Measurements from ENCODE around the gene MACROD2. TPM values are rescaled to one million over a fixed set of nuclear protein-coding genes. Genes with fewer than 3 reads are reported as not detected.

MACROD2 gene
- total RNA-seq, 1 donor from 2014 or later, result 78.2 TPM

- no peak for ATAC-seq
- TF ChIP-seq, protein P1, sequence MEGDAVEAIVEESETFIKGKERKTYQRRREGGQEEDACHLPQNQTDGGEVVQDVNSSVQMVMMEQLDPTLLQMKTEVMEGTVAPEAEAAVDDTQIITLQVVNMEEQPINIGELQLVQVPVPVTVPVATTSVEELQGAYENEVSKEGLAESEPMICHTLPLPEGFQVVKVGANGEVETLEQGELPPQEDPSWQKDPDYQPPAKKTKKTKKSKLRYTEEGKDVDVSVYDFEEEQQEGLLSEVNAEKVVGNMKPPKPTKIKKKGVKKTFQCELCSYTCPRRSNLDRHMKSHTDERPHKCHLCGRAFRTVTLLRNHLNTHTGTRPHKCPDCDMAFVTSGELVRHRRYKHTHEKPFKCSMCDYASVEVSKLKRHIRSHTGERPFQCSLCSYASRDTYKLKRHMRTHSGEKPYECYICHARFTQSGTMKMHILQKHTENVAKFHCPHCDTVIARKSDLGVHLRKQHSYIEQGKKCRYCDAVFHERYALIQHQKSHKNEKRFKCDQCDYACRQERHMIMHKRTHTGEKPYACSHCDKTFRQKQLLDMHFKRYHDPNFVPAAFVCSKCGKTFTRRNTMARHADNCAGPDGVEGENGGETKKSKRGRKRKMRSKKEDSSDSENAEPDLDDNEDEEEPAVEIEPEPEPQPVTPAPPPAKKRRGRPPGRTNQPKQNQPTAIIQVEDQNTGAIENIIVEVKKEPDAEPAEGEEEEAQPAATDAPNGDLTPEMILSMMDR (IDR thresholded peaks at IDR 0.05), result no peak
- peaks cover 5% of the 10 kb centered on the region for H3K4me1 ChIP-seq
These were observed 782.8 kb downstream of the MACROD2 start for GRCh38 chr20:14778096-14778495.

DNA sequence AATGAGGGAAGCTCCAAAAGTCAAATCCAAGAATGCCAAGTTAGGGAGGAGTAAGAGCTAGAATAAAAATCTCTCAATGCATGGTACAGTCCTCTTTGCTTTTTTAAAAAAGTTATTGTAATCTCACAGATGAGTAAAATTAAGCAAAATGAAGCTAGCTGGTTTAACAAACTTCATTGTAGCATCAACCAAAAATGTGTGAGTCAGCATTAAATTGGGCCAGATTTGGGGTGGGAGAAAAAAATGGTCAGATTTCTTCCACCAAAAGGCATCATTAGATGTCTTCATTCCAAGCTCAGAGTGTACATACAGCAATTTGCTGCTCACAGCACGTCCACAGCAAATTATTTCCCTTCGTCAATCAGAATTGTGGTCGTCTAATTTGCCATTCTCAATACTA is 783.6 kb downstream of the MACROD2 start:
- no peak overlapping the region for H3K27ac ChIP-seq
- DNase-seq (no peak), ATAC-seq (no peak)
- intact Hi-C loops (cut with DNase I), result no loop called here
- no peak overlapping the region for H3K4me3 ChIP-seq
- TF ChIP-seq, protein P1 (IDR thresholded peaks at IDR 0.05), result no peak
- H3K9me3 ChIP-seq, result no peaks in the 10 kb centered on the region
- peaks cover 5% of the 10 kb centered on the region for H3K4me1 ChIP-seq
- no peaks in the 10 kb centered on the region for H3K36me3 ChIP-seq
- H3K27me3 ChIP-seq, result no peaks in the 10 kb centered on the region

More at GRCh38 chr20:14778096-14778495, 782.8 kb downstream of the MACROD2 start:
- Histone ChIP-seq H3K9me3 (no peaks in the 10 kb centered on the region), H3K27me3 (no peaks in the 10 kb centered on the region), H3K36me3 (no peaks in the 10 kb centered on the region), H3K4me3 (no peak overlapping the region), H3K27ac (no peak overlapping the region)
- no peak for DNase-seq
- intact Hi-C loops (cut with DNase I), result no loop called here

- no peak overlapping the region for H3K27ac ChIP-seq
- no peaks in the 10 kb centered on the region for H3K36me3 ChIP-seq
- TF ChIP-seq, protein P1 (IDR thresholded peaks at IDR 0.05), result no peak
- no peaks in the 10 kb centered on the region for H3K27me3 ChIP-seq
- H3K4me1 ChIP-seq, result peaks cover 3% of the 10 kb centered on the region
- no peak overlapping the region for H3K4me3 ChIP-seq
- DNase-seq (no peak), ATAC-seq (no peak)
- no peaks in the 10 kb centered on the region for H3K9me3 ChIP-seq
- intact Hi-C loops (cut with DNase I), result no loop called here
These were observed 785.2 kb downstream of the MACROD2 start for GRCh38 chr20:14780508-14780907.

GRCh38 chr20:14782731-14783130 is 787.4 kb downstream of the MACROD2 start:
- Histone ChIP-seq H3K36me3 (no peaks in the 10 kb centered on the region), H3K27me3 (no peaks in the 10 kb centered on the region), H3K27ac (no peak overlapping the region), H3K4me1 (no peaks in the 10 kb centered on the region), H3K4me3 (no peak overlapping the region), H3K9me3 (no peaks in the 10 kb centered on the region)
- intact Hi-C loops (cut with DNase I), result no loop called here
- no peak for DNase-seq
- TF ChIP-seq, protein P1 (IDR thresholded peaks at IDR 0.05), result no peak
- no peak for ATAC-seq

DNA sequence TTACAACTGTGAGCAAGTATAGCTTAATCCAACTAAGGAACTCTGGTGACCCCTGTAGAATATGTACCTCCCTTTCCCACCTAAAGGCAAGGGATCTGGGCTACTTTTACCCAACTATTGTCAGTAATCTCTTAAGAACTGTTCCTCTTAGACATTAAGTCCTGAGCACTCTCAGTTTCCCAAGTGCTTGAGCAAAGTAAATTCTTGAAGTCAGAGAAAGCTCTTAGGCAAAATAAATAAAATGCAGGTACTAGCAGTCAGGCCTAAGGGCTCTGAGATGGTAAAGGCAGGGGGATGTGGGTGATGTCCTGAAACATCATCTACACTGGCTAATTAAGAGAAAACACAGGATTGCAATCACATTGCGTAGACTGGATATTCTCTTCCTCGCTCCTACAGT is 788.5 kb downstream of the MACROD2 start:
- DNase-seq, result no peak
- Histone ChIP-seq H3K27me3 (no peaks in the 10 kb centered on the region), H3K36me3 (no peaks in the 10 kb centered on the region), H3K9me3 (no peaks in the 10 kb centered on the region), H3K4me3 (no peak overlapping the region), H3K4me1 (no peaks in the 10 kb centered on the region), H3K27ac (no peak overlapping the region)
- intact Hi-C loops (cut with DNase I), result no loop called here
- peak; percentile 82 for ATAC-seq
- TF ChIP-seq, protein P1 (IDR thresholded peaks at IDR 0.05), result no peak

Data from upper lobe of right lung (tissue), 1 donor.